GM12892 (cell line): ENCODE measurements around the gene SMIM38.
"Not testable (repeated sequence)": the region's sequence is repeated elsewhere in the genome, so short reads cannot be mapped to it uniquely, and the experiment has no call there.

Experiments
- DNase-seq: peaks from one replicate; pipeline ENCODE4 v3.0.0; 2011; ENCODE audit not compliant: insufficient read length
- FAIRE-seq: peaks from 2 replicates; lab custom pipeline; 2011; peaks lifted over from hg19 to GRCh38; lab: Jason Lieb, UNC
- POLR2A ChIP-seq: IDR thresholded peaks from 2 replicates; pipeline ENCODE4 v1.6.1; 2011; ENCODE audit warnings: low read depth, low read length, control low read depth
- POLR2AphosphoS5 ChIP-seq: IDR thresholded peaks from 2 replicates; pipeline ENCODE4 v1.6.1; 2011; ENCODE audit warnings: low read depth, low read length, control low read depth
- TAF1 ChIP-seq: IDR thresholded peaks from 2 replicates; pipeline ENCODE4 v1.6.1; 2011; ENCODE audit warnings: low read depth, mild to moderate bottlenecking, control low read depth, low read length, borderline replicate concordance

SMIM38 gene

GRCh38 chr11:69145050-69145380 is 10.7 kb upstream of the SMIM38 start:
- DNase-seq (no peak), FAIRE-seq (peak; percentile 33)
- TF ChIP-seq POLR2AphosphoS5 (no peak), POLR2A (no peak), TAF1 (no peak)

GRCh38 chr11:69148377-69148762 is 7.4 kb upstream of the SMIM38 start:
- DNase-seq = no peak
- no peak for FAIRE-seq
- no peak for TF ChIP-seq POLR2AphosphoS5
- no peak for TF ChIP-seq POLR2A

- FAIRE-seq (no peak), DNase-seq (no peak)
- no peak for TF ChIP-seq POLR2A
- TF ChIP-seq TAF1 = no peak
- TF ChIP-seq POLR2AphosphoS5 = no peak
These were observed 6.9 kb upstream of the SMIM38 start for GRCh38 chr11:69148806-69149205.

GRCh38 chr11:69149338-69150045 is 6.2 kb upstream of the SMIM38 start:
- not testable (repeated sequence) for FAIRE-seq, DNase-seq

- DNase-seq (no peak), FAIRE-seq (no peak)
- no peak for TF ChIP-seq TAF1
- TF ChIP-seq POLR2AphosphoS5 = no peak
- TF ChIP-seq POLR2A = no peak
These were observed 5.6 kb upstream of the SMIM38 start for GRCh38 chr11:69150175-69150574.

GRCh38 chr11:69151836-69152235 is 3.9 kb upstream of the SMIM38 start:
- DNase-seq (no peak), FAIRE-seq (no peak)
- no peak for TF ChIP-seq POLR2A
- TF ChIP-seq POLR2AphosphoS5 = no peak
- TF ChIP-seq TAF1 = no peak

- TF ChIP-seq POLR2A = no peak
- TF ChIP-seq TAF1 = no peak
- no peak for TF ChIP-seq POLR2AphosphoS5
- DNase-seq = no peak
- no peak for FAIRE-seq
These were observed 2.9 kb upstream of the SMIM38 start for GRCh38 chr11:69152733-69153421.

- peak; percentile 64 for FAIRE-seq
- no peak for TF ChIP-seq POLR2AphosphoS5
- no peak for TF ChIP-seq POLR2A
- no peak for TF ChIP-seq TAF1
- no peak for DNase-seq
These were observed 2.1 kb upstream of the SMIM38 start for GRCh38 chr11:69153661-69154060.

GRCh38 chr11:69154211-69154913 is 1.4 kb upstream of the SMIM38 start:
- FAIRE-seq = peak; percentile 54
- no peak for DNase-seq
- TF ChIP-seq POLR2A (no peak), TAF1 (no peak), POLR2AphosphoS5 (no peak)

- DNase-seq (no peak), FAIRE-seq (no peak)
- TF ChIP-seq TAF1 (no peak), POLR2A (no peak), POLR2AphosphoS5 (no peak)
These were observed 815 bp upstream of the SMIM38 start for GRCh38 chr11:69154938-69155301.

GRCh38 chr11:69156235-69156639 is 502 bp downstream of the SMIM38 start:
- no peak for DNase-seq
- peak; percentile 90 for FAIRE-seq
- TF ChIP-seq TAF1 (no peak), POLR2A (peak; percentile 1; the same call in 1 of the 2 replicates), POLR2AphosphoS5 (peak; percentile 5; the same call in 1 of the 2 replicates)

GRCh38 chr11:69156673-69157155 is 979 bp downstream of the SMIM38 start:
- no peak for TF ChIP-seq POLR2AphosphoS5
- TF ChIP-seq POLR2A = no peak; the same call in 1 of the 2 replicates
- TF ChIP-seq TAF1 = no peak
- DNase-seq (no peak), FAIRE-seq (no peak)
